ENCODE measurements around the gene ZNF275. TPM values are rescaled to one million over a fixed set of nuclear protein-coding genes. Genes with fewer than 3 reads are reported as not detected.
"Not testable (repeated sequence)": the region's sequence is repeated elsewhere in the genome, so short reads cannot be mapped to it uniquely, and the experiment has no call there.

ZNF275 gene
- total RNA-seq, 1 donor from 2014 or later, result 8.0 TPM

DNA sequence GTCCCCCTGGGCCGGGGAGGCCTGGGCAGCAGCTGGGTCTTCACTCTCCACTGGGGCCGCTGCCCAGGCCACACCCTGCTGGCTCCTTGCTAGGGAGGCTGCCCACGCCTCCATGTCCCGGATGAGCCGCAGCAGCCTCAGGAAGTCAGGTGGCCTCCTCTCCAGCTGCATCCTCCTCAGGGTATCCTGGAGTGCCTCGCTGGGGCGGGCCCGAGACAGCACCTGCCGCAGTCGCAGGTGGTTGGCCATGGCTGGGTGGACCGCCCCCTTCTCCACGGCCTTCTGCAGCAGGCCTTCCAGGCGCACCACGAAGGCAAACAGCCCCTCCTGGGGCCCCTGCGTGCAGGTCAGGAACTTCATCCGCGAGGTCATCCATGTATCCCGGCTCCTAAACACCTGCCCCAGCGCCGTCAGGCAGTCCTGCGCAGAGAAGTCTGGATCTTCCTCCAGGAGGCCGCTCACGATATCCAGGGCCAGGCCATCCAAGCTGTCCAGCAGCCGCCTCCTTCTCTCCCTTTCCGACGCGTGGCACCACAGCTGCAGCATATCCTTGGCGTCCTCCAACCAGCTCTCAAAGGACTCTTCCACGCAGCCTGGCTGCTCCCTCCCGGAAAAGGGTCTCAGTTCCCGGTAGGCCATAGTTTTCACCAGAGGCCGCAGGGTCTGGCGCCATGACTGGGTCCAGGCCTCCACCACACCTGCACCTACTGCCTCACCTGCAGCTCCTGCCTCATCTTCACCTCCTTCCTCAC lies 14.5 kb upstream of the ZNF275 start:
- no peak for DNase-seq

GRCh38 chrX:153320047-153320443 lies 13.9 kb upstream of the ZNF275 start:
- not testable (repeated sequence) for DNase-seq

GRCh38 chrX:153320555-153321184 lies 13.3 kb upstream of the ZNF275 start:
- DNase-seq, result no peak

DNA sequence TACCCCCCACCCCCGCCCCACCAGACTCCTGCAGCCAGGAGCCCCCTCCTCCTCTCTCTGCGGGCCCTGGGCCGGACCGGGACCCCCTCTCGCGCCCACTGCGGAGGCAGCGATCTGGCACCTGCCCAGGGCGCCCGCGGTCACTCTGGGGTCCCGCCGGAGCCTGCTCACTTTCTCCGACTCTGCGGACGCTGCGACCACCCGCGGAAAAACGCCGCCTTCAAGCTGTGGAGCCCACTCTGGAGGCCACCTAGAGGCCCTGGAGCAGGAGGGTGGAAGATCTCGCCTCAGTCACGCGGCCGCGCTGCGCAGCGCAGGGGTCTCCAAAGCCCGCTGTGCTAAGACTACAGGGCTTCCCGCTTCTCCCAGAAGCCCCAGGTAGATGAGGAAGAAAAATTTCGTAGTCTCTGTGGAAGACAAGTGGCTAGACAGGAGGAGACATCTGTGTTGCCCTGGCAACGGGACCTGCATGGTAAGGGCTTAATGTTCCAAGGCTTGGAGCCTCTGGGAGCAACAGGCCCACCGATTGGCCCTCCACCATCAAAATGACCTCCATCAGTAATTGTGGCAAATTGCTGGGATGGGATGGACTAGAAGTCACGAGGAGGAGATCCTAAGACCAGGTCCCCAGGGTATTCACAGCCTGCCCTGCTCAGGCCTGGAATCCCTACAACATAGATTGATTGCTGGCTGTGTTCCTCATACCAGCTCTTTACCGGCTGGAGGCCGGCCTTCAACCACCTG lies 12.4 kb upstream of the ZNF275 start, which contains the start of gene PNMA6F:
PNMA6F (minus strand) TSS at position 387 of the 744 bp plus-strand sequence. CDS start 1,093 bp downstream, outside the sequence.
- no peak for DNase-seq

DNA sequence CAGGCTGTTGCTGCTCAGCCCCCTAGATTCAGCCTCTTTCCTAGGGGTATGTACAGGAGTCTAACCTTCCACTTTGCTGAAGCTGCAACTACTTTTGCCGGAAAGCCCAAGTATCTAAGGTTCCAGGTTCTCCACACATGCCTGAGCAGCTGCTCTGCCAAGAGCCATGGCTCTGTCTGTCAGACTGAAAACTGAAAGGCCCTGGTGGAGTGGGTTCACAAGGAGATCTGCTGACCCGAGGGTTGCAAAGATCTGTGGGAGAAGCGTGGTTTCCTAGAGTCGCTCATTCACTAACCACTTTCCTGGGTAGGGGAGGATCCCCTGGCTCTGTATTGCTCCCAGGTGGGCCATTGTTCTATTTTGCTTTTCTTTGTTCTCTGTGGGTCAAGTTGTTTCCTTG lies 6.4 kb upstream of the ZNF275 start:
- DNase-seq, result no peak

- DNase-seq, result no peak
These were observed 687 bp upstream of the ZNF275 start for GRCh38 chrX:153333266-153333665.

DNA sequence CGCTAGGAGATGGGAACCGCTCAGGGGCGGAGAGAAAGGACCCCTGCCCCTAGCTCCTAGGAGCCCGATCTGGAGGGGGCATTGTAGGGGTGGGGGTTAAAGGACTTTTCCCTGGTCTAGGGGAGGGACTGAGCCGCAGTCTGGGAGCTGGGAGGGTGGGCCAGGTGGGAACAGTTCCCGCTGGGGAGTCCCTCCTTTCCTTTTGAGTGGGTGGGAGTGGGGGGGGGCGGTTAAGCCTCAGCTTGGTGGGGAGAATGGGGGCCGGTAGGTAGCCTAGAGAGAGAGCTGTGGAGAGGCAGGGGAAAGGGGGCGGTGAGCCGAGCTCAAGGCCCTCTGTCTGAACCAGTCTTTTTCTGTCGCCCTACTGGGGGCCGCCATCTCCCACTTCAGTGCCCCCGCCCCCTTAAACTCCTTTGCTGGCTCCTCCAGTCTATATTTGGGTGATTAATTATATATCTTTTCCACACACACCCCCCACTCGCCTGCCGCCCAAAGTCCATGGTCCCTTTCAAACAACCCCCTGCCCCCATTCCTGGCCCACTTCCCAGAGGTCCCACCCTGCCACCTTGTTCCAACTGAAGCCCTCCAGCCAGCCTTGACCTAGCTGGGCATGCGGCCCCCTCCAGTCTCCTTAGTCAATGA lies 822 bp downstream of the ZNF275 start:
- no peak for DNase-seq

DNA sequence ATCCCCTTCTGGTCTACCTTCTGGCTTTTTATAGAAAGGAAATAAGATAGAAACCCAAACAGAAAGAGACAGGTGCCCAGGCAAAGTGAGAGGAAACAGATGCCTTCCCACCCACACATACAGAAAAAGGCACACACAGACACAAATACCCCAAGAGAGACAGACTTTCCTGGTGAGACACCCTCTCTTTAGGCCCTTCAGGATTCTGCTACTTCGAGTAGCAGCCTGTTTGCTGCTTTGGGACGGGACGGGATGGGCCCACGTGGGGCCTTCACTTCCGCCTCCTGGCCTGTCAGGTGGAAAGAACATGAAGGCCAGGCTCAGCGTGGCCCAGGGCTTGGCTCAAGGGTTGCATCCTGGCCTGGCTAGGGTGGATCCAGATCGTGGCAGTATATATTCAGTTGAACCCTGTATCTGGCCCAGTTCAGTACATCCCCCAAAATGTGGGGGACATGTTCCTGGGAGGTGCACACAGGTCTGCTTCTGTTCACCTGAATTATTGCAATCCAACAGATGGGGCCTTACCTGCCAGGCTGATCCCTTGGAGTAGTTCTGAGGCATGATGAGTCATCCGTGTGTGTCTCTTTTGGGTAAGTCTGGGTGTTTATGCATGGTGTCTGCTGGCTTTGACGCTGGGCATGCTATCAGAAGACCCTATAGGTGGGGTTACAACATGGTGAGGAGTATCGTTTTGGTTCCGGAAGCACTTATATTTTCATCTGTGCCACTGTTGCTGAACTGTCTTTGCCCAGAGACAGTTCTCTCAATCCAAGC lies 2.4 kb downstream of the ZNF275 start:
- no peak for DNase-seq

DNA sequence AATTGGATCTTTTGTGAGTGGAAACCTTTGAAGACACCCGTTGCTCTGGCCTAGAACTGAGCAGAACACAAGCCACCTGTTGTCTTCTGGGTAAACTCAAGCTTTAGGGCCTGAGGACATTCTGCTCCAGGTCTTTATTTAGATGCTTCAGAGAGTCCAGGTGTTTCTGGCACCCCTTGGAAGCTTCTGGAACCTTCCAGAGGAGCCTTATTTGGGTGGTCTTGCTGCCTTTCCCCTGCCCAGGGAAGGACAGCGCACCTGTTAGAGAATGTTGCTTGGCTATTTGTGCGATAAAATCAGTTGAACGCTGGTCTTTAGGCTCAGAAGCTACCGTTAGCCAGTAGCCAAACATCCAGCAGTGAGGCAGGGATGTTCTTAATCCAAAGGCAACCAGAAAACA lies 3.0 kb downstream of the ZNF275 start:
- no peak for DNase-seq

DNA sequence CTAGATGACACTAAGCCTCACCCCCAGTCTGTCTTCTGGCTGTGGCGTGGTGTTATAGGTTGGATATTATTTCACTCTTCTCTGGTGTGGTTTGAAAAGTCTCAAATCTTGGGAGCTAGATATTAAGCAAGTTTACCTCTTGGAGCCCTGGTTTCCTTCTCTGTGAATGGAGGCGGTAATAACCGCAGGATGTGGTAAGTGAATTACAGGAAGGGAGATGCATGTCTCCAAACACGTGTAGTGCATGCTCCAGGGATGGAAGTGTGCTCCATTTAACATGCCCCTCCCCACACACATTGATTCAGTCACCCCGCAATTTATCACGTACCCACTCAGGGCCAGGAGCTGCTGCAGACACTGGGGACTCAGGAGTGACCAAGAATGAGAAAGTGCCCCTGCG lies 4.9 kb downstream of the ZNF275 start:
- no peak for DNase-seq

DNA sequence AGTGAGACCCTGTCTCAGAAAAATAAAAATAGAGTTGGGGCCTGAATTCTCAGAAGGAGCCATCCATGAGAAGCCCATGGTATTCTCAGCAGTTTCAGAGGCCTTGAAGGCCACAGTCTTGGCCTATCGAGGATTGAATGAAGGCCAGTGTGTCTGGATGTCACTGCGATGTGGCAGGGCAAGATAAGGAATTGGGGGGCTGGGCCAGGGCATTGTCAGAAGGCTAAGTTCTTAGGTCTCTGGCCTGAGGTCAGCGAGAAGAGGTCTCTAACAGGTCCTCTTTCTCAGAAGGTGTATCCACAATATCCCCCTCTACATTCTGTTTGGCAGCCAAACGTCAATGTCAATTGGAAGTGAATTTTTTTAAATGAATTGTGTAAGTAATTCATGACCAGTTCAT lies 5.7 kb downstream of the ZNF275 start:
- no peak for DNase-seq

DNA sequence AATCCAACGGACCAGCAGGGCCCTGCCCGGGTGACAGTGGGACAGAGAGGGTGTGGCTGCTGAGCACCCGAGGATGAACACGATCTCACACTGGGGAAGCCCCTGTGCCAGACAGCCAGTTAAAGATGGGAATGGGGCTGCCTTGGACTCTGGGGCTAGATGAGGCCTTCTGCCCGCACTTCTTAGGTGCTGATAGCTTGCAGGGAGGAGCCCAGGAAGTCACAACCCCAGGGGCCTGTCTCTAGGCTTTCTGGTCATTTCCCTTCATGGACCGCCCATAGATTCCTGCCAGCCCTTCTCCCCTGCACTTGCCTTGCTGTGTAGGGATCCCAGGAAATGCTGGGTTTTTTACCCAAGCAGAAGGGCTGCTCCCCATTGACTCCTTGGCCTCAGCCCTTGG lies 6.2 kb downstream of the ZNF275 start:
- DNase-seq, result no peak

DNA sequence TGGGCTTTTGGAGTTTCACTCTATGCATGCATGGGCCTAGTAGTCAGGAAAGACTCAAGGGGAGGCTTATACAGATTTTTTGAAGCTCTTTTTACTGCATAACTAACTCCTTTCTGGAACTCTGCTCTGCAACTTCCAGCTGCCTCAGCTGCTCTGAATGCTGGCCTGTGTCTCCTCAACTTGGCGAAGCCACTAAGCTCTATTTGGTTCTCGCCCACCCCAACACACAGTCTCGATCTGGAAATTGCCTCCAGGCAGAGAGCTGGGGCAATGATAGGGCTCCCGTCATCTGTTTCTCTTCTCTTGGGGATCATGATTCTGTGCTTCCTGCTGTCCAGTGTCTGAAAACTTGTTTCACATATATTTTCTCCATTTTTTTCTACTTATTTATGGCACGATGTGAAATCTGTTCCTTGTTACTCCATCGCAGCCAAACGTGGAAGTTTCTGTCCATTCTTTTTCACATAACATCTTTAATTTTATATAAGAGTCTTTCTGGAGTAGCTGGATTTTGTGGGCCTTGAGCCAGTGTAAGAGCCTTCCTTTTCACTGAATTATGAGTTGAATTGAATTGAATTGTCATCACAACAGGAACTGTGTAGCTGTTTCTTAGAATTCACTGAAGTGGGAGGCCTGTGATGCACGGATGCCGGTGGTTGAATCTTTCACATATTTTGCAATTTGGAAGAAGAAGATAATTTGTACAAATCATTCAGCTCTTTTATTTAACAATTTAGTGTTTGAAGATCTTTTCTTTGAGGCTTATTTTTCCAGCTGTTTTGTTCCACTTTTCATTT lies 9.0 kb downstream of the ZNF275 start:
- peak; percentile 12 for DNase-seq

GRCh38 chrX:153343674-153344073 lies 9.7 kb downstream of the ZNF275 start:
- DNase-seq, result no peak

DNA sequence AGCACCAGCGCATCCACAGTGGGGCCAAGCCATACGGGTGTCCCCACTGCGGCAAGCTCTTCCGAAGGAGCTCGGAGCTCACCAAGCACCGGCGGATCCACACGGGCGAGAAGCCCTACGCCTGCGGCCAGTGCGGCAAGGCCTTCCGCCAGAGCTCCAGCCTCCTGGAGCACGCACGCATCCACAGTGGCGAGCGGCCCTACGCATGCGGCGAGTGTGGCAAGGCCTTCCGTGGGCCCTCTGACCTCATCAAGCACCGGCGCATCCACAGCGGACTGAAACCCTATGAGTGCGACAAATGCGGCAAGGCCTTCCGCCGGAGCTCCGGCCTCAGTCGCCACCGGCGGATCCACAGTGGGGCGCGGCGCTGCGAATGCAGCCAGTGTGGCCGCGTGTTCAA lies 13.6 kb downstream of the ZNF275 start:
- no peak for DNase-seq

DNA sequence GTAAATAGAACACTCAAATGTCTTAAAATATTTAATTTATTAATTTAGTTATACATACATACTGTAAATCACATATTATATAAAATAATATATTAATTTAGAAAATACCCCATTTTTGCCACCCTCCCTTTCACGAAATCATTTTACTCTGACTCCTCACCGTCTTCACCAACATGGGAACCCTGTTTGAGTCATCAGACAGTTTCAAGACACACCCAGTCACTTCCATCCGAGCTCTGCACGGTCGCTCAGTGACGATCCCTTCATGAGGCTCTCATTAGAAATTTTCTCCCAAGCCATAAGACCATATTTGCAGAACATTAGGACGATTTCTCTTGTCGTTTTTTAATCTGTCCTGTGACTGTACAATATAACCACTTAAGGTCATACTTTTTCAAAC lies 14.5 kb downstream of the ZNF275 start:
- no peak for DNase-seq

DNA sequence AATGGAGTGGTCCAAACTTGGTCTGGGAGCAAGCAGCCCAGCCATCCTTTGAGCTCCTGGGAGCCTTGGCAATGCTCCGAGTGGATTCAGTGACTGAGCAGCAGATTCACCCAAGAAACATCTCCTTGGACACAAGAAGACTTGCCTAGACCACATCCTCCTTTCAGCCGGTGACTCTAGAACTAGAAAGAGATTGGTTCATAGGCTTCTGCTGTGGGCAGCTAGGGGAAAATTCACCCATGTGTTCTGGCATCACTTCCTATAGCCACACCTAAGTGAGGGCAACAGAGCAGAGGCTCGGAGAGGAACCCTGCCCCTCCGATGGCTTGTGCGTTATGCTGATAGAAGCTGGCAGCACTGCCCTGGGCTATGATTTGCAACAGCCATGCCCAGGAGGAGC lies 16.0 kb downstream of the ZNF275 start:
- no peak for DNase-seq

GRCh38 chrX:153351981-153352380 lies 18.0 kb downstream of the ZNF275 start:
- no peak for DNase-seq

DNA sequence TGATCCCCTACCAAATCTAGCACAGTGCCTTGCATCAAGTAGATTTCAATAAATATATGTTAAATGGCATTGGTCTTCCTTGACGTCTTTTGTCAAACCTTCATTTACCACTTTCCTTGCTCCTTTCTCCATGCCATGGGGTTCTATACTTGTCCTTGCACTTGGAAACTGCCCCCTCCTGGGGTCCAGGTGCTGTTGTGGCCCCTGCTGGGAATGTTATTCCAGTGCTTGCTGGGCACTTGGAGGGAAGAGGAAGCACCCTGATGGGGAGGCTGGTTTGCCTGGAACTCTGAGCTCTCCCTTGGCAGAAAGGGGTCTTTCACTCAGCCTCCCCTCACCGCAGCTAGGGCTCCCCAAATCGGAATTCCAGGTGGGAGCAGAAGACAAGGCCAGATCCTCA lies 18.9 kb downstream of the ZNF275 start:
- DNase-seq, result no peak

DNA sequence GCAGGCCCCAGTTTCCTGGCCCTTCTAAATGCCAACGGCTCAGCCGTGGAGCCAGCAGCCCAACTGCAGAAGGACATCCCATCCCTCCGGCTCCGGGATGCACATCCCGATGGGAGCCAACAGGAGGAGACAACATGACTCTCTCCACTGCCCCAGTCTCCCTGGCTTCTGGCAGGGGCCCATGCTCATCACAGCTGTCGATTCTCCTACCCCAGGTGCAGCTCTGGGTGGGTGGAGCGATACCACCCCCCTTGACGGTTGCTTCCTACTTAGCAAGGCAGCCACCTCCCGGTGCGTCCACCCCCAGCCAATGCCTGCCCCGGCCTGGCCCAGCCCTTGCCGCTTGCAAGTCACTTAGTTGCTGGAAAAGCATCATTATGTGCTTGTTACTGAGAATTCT lies 19.5 kb downstream of the ZNF275 start:
- no peak for DNase-seq

DNA sequence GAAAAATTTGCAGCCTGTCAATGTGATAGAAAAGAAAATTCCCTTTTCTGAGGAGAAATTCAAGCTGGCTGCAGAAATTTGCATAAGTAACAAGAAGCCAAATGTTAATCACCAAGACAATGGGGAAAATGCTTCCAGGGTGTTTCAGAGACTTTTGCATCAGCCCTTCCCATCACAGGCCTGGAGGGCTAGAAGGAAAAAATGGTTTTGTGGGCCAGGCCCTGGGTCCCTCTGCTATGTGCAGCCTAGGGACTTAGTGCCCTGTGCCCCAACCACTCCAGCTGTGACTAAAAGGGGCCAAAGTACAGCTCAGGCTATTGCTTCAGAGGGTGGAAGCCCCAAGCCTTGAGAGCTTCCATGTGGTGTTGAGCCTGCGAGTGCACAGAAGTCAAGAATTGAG lies 23.9 kb downstream of the ZNF275 start:
- no peak for DNase-seq

All from skin of body (tissue), 2 donors.